ENCODE measurements around the gene GPR161. TPM values are rescaled to one million over a fixed set of nuclear protein-coding genes. Genes with fewer than 3 reads are reported as not detected.

GPR161 gene
- total RNA-seq, 1 experiment from 2014 or later, result 2.4 TPM

DNA sequence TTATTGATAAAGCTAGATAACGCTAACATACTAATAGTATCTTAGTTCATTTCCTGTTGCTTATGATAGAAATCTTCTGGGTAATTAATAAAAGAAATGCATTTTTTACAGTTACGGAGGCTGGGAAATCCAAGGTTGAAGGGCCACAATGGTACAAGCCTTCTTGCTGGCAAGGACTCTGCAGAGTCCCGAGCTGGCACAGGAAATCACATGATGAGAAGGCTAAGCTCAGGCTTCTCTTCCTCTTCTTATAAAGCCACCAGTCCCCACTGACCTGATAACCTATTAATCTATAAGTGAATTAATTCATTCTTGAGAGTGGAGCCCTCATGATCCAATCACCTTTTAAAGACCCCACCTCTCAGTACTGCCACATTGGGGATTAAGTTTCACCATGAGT, 82.6 kb downstream of the GPR161 start:
- Histone ChIP-seq H3K4me1 (ENCODE audit: control insufficient read depth, insufficient read depth, low read length) (no peaks in the 10 kb centered on the region), H3K36me3 (ENCODE audit: control insufficient read depth, insufficient read depth, low read length) (no peaks in the 10 kb centered on the region; the same call in none of the 2 replicates), H3K27ac (ENCODE audit: low read length) (no peak overlapping the region), H3K4me3 (ENCODE audit: low read depth in 2 of 2, low read length in 2 of 2) (no peak overlapping the region), H3K9me3 (ENCODE audit: control insufficient read depth, insufficient read depth, low read depth, low read length) (no peaks in the 10 kb centered on the region), H3K27me3 (ENCODE audit: control insufficient read depth, insufficient read depth, low read length) (no peaks in the 10 kb centered on the region)
- CTCF ChIA-PET, result no interaction called here
- in situ Hi-C loops (cut with HindIII; ENCODE audit: low pct_unique_long_range_greater_than_20kb, low sequenced_read_pairs), result no loop called here
- ATAC-seq (no peak), DNase-seq (ENCODE audit: low read depth, low spot score) (no peak)
- POLR2A ChIA-PET, result no interaction called here
- TF ChIP-seq, protein P1, sequence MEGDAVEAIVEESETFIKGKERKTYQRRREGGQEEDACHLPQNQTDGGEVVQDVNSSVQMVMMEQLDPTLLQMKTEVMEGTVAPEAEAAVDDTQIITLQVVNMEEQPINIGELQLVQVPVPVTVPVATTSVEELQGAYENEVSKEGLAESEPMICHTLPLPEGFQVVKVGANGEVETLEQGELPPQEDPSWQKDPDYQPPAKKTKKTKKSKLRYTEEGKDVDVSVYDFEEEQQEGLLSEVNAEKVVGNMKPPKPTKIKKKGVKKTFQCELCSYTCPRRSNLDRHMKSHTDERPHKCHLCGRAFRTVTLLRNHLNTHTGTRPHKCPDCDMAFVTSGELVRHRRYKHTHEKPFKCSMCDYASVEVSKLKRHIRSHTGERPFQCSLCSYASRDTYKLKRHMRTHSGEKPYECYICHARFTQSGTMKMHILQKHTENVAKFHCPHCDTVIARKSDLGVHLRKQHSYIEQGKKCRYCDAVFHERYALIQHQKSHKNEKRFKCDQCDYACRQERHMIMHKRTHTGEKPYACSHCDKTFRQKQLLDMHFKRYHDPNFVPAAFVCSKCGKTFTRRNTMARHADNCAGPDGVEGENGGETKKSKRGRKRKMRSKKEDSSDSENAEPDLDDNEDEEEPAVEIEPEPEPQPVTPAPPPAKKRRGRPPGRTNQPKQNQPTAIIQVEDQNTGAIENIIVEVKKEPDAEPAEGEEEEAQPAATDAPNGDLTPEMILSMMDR (IDR thresholded peaks at IDR 0.05), result no peak
- TF ChIP-seq SIN3A (IDR thresholded peaks at IDR 0.05; ENCODE audit: borderline replicate concordance, insufficient read depth, low read depth, low read length) (no peak), POLR2AphosphoS5 (IDR thresholded peaks at IDR 0.05; ENCODE audit: low read depth, low read length) (no peak), TCF7L2 (IDR thresholded peaks at IDR 0.05; ENCODE audit: low read depth, low read length) (no peak)
- TF ChIP-seq, protein P2, sequence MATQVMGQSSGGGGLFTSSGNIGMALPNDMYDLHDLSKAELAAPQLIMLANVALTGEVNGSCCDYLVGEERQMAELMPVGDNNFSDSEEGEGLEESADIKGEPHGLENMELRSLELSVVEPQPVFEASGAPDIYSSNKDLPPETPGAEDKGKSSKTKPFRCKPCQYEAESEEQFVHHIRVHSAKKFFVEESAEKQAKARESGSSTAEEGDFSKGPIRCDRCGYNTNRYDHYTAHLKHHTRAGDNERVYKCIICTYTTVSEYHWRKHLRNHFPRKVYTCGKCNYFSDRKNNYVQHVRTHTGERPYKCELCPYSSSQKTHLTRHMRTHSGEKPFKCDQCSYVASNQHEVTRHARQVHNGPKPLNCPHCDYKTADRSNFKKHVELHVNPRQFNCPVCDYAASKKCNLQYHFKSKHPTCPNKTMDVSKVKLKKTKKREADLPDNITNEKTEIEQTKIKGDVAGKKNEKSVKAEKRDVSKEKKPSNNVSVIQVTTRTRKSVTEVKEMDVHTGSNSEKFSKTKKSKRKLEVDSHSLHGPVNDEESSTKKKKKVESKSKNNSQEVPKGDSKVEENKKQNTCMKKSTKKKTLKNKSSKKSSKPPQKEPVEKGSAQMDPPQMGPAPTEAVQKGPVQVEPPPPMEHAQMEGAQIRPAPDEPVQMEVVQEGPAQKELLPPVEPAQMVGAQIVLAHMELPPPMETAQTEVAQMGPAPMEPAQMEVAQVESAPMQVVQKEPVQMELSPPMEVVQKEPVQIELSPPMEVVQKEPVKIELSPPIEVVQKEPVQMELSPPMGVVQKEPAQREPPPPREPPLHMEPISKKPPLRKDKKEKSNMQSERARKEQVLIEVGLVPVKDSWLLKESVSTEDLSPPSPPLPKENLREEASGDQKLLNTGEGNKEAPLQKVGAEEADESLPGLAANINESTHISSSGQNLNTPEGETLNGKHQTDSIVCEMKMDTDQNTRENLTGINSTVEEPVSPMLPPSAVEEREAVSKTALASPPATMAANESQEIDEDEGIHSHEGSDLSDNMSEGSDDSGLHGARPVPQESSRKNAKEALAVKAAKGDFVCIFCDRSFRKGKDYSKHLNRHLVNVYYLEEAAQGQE (IDR thresholded peaks at IDR 0.05; ENCODE audit: insufficient read depth in 1 of 2, low read depth in 2 of 2, low read length in 1 of 2), result no peak
- intact Hi-C loops (cut with micrococcal nuclease; ENCODE audit: unreplicated experiment), result no loop called here
- no TSS peak for BruUV-seq (replicated peaks)

DNA sequence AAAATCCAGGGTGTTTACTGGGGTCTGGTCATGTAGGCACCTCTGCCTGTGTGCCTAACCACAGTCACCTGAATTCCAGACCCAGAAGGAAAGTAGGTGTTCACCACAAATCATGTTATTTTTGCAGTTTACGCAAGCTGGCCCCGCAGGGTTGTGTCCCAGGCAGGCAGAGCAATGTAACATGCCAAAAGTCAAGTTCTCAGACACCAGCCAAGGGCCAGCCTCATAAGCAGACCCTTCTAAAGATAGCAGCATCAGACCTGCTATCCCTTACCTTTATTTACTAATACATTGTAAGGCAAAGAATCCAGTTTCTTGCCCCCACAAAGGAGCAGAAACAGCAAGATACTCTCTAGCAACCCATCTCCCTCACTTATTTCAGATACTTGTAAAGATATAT, 83.0 kb downstream of the GPR161 start:
- Histone ChIP-seq H3K9me3 (ENCODE audit: control insufficient read depth, insufficient read depth, low read depth, low read length) (no peaks in the 10 kb centered on the region), H3K27ac (ENCODE audit: low read length) (no peak overlapping the region), H3K4me3 (ENCODE audit: low read depth in 2 of 2, low read length in 2 of 2) (no peak overlapping the region), H3K27me3 (ENCODE audit: control insufficient read depth, insufficient read depth, low read length) (no peaks in the 10 kb centered on the region), H3K4me1 (ENCODE audit: control insufficient read depth, insufficient read depth, low read length) (no peaks in the 10 kb centered on the region), H3K36me3 (ENCODE audit: control insufficient read depth, insufficient read depth, low read length) (no peaks in the 10 kb centered on the region; the same call in none of the 2 replicates)
- POLR2A ChIA-PET, result no interaction called here
- TF ChIP-seq, protein P1 (IDR thresholded peaks at IDR 0.05), result no peak
- TF ChIP-seq POLR2AphosphoS5 (IDR thresholded peaks at IDR 0.05; ENCODE audit: low read depth, low read length) (no peak), TCF7L2 (IDR thresholded peaks at IDR 0.05; ENCODE audit: low read depth, low read length) (no peak), SIN3A (IDR thresholded peaks at IDR 0.05; ENCODE audit: borderline replicate concordance, insufficient read depth, low read depth, low read length) (no peak)
- TF ChIP-seq, protein P2 (IDR thresholded peaks at IDR 0.05; ENCODE audit: insufficient read depth in 1 of 2, low read depth in 2 of 2, low read length in 1 of 2), result no peak
- no peak for ATAC-seq
- CTCF ChIA-PET, result no interaction called here
- BruUV-seq (replicated peaks), result no TSS peak
- intact Hi-C loops (cut with micrococcal nuclease; ENCODE audit: unreplicated experiment), result no loop called here
- no peak for DNase-seq (ENCODE audit: low read depth, low spot score)
- in situ Hi-C loops (cut with HindIII; ENCODE audit: low pct_unique_long_range_greater_than_20kb, low sequenced_read_pairs), result no loop called here
